Urinary bladder (tissue), 4 donors: ENCODE results near the gene TPBG. TPM values are rescaled to one million over a fixed set of nuclear protein-coding genes. Genes with fewer than 3 reads are reported as not detected.
A peak's percentile ranks its signal among the peaks of the same experiment; 100 is the strongest.

Source experiments
- DNase-seq: peaks from one replicate; pipeline ENCODE4 v3.0.0-alpha.2; 2015; ENCODE audit errors: extremely low spot score
- H3K27ac ChIP-seq: one replicate; pipeline ENCODE4 v1.5.1; 2013; ENCODE audit warnings: low read depth, mild to moderate bottlenecking, moderate library complexity
- H3K36me3 ChIP-seq: one replicate; pipeline ENCODE4 v1.6.1; 2013; ENCODE audit warnings: mild to moderate bottlenecking, moderate library complexity; ENCODE audit not compliant: insufficient read depth
- H3K4me1 ChIP-seq: one replicate; pipeline ENCODE4 v1.6.1; 2013; ENCODE audit warnings: mild to moderate bottlenecking, moderate library complexity; ENCODE audit not compliant: insufficient read depth
- H3K4me3 ChIP-seq: one replicate; pipeline ENCODE4 v1.5.1; 2013; ENCODE audit warnings: low read depth, low read length
- WGBS: extraction: QIAGEN DNeasy Blood & Tissue Kit; methylation state at CpG from one replicate; pipeline ENCODE4 v1.1.7; 2013; 5-methylcytosine and 5-hydroxymethylcytosine counted together
- polyA plus RNA-seq: library from polyadenylated mRNA; stranded (reverse); fragments of 200-250 nt; gene quantifications from one replicate; pipeline ENCODE4 v1.2.3, GENCODE V29; 2013
- total RNA-seq: library from RNA; depleted of rRNA; stranded (reverse); fragments of >200 nt; gene quantifications from one replicate; pipeline ENCODE4 v1.2.3, GENCODE V29; 2014
- donor health status: healthy with polysubstance abuse.
- donor health status: healthy.

TPBG gene
- total RNA-seq, result 27.0 TPM
- 88.7 TPM for polyA plus RNA-seq

- H3K27ac ChIP-seq, result peak within 1 kb of the TSS; percentile 88
- no peaks in the 10 kb centered on the region for H3K4me1 ChIP-seq
- DNase-seq, result peak; percentile 23
- H3K4me3 ChIP-seq, result peak within 1 kb of the TSS; percentile 82
- WGBS, result under 1% methylated on average over 41 of the region's 41 CpGs
- no peaks in the 10 kb centered on the region for H3K36me3 ChIP-seq
Observed at GRCh38 chr6:82363428-82364086, at the start of gene TPBG. Gene TPBG, plus strand, starts transcription at chr6:82363817. Its CDS starts 1,145 bp downstream, at chr6:82364962.

- H3K4me3 ChIP-seq, result no peak overlapping the region
- no peak overlapping the region for H3K27ac ChIP-seq
- DNase-seq, result no peak
- no peaks in the 10 kb centered on the region for H3K4me1 ChIP-seq
- WGBS, result 90% methylated on average over 1 of the region's 1 CpG
- H3K36me3 ChIP-seq, result no peaks in the 10 kb centered on the region
Observed at GRCh38 chr6:82322386-82322785, 41.2 kb upstream of the TPBG start.

- H3K4me3 ChIP-seq, result no peak overlapping the region
- H3K27ac ChIP-seq, result no peak overlapping the region
- DNase-seq, result no peak
- 71% methylated on average over 4 of the region's 4 CpGs for WGBS
- H3K36me3 ChIP-seq, result no peaks in the 10 kb centered on the region
- H3K4me1 ChIP-seq, result no peaks in the 10 kb centered on the region
Observed at GRCh38 chr6:82329766-82330165, 33.9 kb upstream of the TPBG start.

GRCh38 chr6:82330171-82330804 lies 33.3 kb upstream of the TPBG start:
- Histone ChIP-seq H3K4me1 (no peaks in the 10 kb centered on the region), H3K27ac (no peak overlapping the region), H3K4me3 (no peak overlapping the region), H3K36me3 (no peaks in the 10 kb centered on the region)
- 64% methylated on average over 2 of the region's 2 CpGs for WGBS
- no peak for DNase-seq

GRCh38 chr6:82331031-82331773 lies 32.4 kb upstream of the TPBG start:
- WGBS, result 21% methylated on average over 2 of the region's 2 CpGs
- H3K4me1 ChIP-seq, result no peaks in the 10 kb centered on the region
- no peak overlapping the region for H3K4me3 ChIP-seq
- H3K36me3 ChIP-seq, result no peaks in the 10 kb centered on the region
- DNase-seq, result no peak
- no peak overlapping the region for H3K27ac ChIP-seq

GRCh38 chr6:82333781-82334180 lies 29.8 kb upstream of the TPBG start:
- no peaks in the 10 kb centered on the region for H3K4me1 ChIP-seq
- no peak for DNase-seq
- 75% methylated on average over 1 of the region's 1 CpG for WGBS
- H3K27ac ChIP-seq, result no peak overlapping the region
- H3K4me3 ChIP-seq, result no peak overlapping the region
- no peaks in the 10 kb centered on the region for H3K36me3 ChIP-seq

- no peak overlapping the region for H3K4me3 ChIP-seq
- H3K27ac ChIP-seq, result no peak overlapping the region
- no peaks in the 10 kb centered on the region for H3K36me3 ChIP-seq
- H3K4me1 ChIP-seq, result no peaks in the 10 kb centered on the region
- DNase-seq, result no peak
- WGBS, result 73% methylated on average over 4 of the region's 4 CpGs
Observed at GRCh38 chr6:82337688-82338257, 25.8 kb upstream of the TPBG start.

- DNase-seq, result no peak
- H3K4me1 ChIP-seq, result no peaks in the 10 kb centered on the region
- H3K27ac ChIP-seq, result no peak overlapping the region
- no peaks in the 10 kb centered on the region for H3K36me3 ChIP-seq
- WGBS, result 87% methylated on average over 6 of the region's 6 CpGs
- H3K4me3 ChIP-seq, result no peak overlapping the region
Observed at GRCh38 chr6:82348130-82348529, 15.5 kb upstream of the TPBG start.

GRCh38 chr6:82353848-82354247 lies 9.8 kb upstream of the TPBG start:
- H3K36me3 ChIP-seq, result no peaks in the 10 kb centered on the region
- DNase-seq, result no peak
- no peak overlapping the region for H3K4me3 ChIP-seq
- WGBS, result 81% methylated on average over 2 of the region's 2 CpGs
- H3K27ac ChIP-seq, result no peak overlapping the region
- H3K4me1 ChIP-seq, result no peaks in the 10 kb centered on the region

- Histone ChIP-seq H3K27ac (no peak overlapping the region), H3K4me1 (no peaks in the 10 kb centered on the region), H3K36me3 (no peaks in the 10 kb centered on the region), H3K4me3 (no peak overlapping the region)
- WGBS, result 72% methylated on average over 2 of the region's 2 CpGs
- no peak for DNase-seq
Observed at GRCh38 chr6:82360552-82360951, 3.1 kb upstream of the TPBG start.

- H3K36me3 ChIP-seq, result no peaks in the 10 kb centered on the region
- no peaks in the 10 kb centered on the region for H3K4me1 ChIP-seq
- H3K27ac ChIP-seq, result no peak overlapping the region
- DNase-seq, result no peak
- H3K4me3 ChIP-seq, result no peak overlapping the region
- 83% methylated on average over 3 of the region's 3 CpGs for WGBS
Observed at GRCh38 chr6:82361631-82362030, 2.0 kb upstream of the TPBG start.

GRCh38 chr6:82362144-82362543 lies 1.5 kb upstream of the TPBG start:
- DNase-seq, result no peak
- Histone ChIP-seq H3K27ac (no peak overlapping the region), H3K4me3 (no peak overlapping the region), H3K4me1 (no peaks in the 10 kb centered on the region), H3K36me3 (no peaks in the 10 kb centered on the region)
- WGBS, result 58% methylated on average over 4 of the region's 4 CpGs

GRCh38 chr6:82362878-82363427 lies 664 bp upstream of the TPBG start:
- peak; percentile 68 for DNase-seq
- 2% methylated on average over 13 of the region's 13 CpGs for WGBS
- no peaks in the 10 kb centered on the region for H3K36me3 ChIP-seq
- H3K4me1 ChIP-seq, result no peaks in the 10 kb centered on the region
- no peak overlapping the region for H3K27ac ChIP-seq
- peak overlapping the region; percentile 82 for H3K4me3 ChIP-seq
